ENCODE results near the gene ZBTB40.

ZBTB40 gene

DNA sequence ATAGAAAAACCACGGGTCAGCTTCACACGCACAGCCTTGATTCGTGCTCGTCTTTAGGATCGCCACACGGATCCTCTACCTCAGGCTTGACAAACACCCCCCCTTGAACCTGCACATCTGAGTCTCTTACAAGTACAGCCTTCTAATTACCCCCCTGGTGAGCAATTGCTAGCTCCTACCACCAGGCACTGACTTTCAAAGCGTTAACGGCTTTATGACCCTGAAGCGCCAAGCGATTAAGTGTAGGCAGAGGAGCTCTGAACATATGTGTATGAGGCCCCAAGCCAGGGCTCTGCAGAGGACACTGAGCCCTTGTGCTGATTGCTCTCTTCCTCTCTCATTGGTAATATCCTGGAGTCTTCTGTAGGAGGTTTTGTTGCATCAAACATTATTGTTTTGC lies 55.9 kb downstream of the ZBTB40 start:
- no peak for DNase-seq

GRCh38 chr1:22508329-22508728 lies 56.7 kb downstream of the ZBTB40 start:
- no peak for DNase-seq

DNA sequence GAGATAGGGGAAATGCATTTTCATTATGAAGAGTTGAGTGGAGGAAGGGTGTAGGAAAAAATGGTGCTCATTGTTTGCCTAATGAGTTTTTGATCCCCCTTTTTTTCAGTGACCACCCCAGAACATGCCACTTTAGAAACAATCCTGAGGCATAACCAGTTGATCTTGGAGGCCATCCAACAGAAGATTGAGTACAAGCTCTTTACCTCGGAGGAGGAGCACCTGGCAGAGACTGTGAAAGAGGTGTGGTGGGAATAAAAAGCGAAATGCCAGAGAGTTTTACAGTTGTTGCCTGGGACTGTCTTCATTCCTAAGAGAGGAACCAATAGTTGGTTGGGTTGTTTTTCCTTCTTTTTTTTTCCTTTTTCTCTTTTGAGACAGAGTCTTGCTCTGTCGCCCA lies 57.3 kb downstream of the ZBTB40 start:
- no peak for DNase-seq

GRCh38 chr1:22509815-22510214 lies 58.2 kb downstream of the ZBTB40 start:
- DNase-seq: no peak

GRCh38 chr1:22512873-22513272 lies 61.2 kb downstream of the ZBTB40 start:
- no peak for DNase-seq

DNA sequence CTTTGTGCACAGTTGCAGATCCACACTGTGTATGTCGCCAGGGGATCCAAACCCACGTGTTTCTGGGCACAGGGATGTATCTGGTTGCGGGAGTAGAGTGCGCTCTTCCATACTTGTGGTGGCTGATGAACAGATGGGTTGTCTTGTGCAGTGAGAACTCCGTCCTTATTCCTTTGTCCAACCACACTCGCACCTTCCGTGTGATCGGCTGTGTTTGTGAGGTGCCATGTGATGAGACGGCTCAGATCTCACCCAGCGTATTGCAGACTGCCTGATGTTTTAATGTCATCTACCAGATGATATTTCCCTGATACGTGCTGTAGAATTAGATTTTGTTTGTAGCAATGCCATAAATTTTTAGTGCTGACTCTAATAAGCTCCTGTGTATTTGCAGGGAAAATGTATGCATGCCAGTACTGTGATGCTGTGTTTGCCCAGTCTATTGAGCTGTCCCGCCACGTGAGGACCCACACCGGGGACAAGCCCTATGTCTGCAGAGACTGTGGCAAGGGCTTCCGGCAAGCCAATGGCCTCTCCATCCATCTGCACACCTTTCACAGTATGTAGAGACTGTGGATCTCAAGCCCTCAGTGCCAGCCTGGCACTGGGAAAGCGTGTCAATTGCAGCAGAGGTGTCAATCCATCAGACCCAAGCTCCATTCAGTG lies 65.4 kb downstream of the ZBTB40 start:
- DNase-seq: no peak

- no peak for DNase-seq
These were observed 66.3 kb downstream of the ZBTB40 start for GRCh38 chr1:22517956-22518355.

- DNase-seq: no peak
These were observed 66.7 kb downstream of the ZBTB40 start for GRCh38 chr1:22518379-22518778.

- DNase-seq: no peak
These were observed 69.2 kb downstream of the ZBTB40 start for GRCh38 chr1:22520871-22521270.

DNA sequence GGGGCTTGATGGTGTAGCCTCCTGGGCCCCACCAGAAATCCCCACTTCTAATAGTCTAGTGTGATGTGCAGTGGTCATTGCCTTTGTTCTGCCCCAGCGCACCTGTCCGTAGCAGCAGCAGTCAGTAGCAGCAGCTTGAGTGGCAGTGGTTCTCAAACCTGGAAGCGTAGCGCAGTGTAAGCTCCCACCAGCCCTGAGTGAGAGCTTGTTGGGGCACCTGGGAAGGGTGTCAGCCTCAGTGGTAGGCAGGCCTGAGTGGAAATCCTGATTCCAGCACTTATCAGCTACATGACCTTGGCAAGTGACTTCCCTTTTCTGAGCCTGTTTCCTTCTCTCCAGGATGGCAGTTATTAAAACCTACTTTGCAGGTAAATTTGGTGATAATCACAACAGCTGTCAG lies 70.0 kb downstream of the ZBTB40 start:
- DNase-seq: no peak

GRCh38 chr1:22522221-22522743 lies 70.6 kb downstream of the ZBTB40 start:
- no peak for DNase-seq

GRCh38 chr1:22524481-22524880 lies 72.8 kb downstream of the ZBTB40 start:
- no peak for DNase-seq

DNA sequence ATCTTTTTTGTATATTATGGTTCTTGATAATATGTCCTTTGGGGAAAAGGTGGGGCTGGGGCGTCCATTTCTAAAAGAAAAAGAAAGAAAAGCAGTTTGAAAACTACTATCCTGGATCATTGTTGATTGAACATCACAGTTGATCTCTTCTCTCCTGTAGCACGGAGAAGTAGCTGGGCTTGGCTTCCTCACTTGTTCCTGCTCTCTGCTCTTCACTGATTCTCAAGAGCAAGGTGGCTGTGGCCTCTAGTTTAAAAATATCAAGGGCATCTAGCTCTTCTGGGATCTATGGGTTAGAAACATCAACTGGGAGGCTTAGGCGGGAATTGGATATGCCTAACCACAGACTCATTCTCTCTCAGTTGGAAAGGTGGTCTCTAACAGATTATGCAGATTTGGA lies 73.6 kb downstream of the ZBTB40 start:
- DNase-seq: no peak

GRCh38 chr1:22525646-22526045 lies 74.0 kb downstream of the ZBTB40 start:
- DNase-seq: no peak

DNA sequence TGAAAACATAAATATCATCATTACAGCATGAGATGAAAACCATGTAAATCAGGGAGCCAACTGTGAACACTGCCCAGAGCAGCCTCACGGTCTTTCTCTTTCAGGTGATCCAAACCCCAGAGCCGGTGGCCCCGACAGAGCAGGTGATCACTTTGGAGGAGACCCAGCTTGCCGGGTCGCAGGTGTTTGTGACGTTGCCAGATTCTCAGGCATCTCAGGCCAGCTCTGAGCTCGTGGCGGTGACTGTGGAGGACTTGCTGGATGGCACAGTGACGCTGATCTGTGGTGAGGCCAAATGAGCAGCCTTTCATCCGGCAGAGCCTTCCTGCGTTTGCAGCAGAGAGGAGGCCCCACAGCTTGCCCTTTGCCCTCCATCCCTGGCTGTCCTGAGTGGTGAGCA lies 74.4 kb downstream of the ZBTB40 start:
- DNase-seq: no peak

DNA sequence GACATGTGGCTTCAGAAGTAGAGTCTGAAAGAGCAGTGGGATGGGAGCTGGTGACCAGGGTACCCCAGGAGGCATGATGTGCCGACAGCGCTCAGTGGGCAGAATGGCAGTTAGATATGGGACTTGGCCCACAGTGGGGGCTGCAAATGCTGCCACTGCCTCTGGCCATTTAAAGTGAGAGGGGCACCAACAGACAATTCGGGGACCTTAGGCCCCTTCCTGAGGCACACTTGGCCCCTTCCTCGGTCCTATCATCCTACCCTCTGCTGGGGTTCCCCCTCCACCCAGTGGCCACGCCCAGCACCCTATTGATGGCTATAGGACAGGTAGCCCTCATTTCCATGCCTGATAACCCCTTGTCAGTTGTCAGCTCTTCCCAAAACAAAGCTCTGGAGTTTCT lies 75.0 kb downstream of the ZBTB40 start:
- no peak for DNase-seq

GRCh38 chr1:22527122-22527521 lies 75.5 kb downstream of the ZBTB40 start:
- DNase-seq: no peak

- no peak for DNase-seq
These were observed 76.1 kb downstream of the ZBTB40 start for GRCh38 chr1:22527555-22528296.

DNA sequence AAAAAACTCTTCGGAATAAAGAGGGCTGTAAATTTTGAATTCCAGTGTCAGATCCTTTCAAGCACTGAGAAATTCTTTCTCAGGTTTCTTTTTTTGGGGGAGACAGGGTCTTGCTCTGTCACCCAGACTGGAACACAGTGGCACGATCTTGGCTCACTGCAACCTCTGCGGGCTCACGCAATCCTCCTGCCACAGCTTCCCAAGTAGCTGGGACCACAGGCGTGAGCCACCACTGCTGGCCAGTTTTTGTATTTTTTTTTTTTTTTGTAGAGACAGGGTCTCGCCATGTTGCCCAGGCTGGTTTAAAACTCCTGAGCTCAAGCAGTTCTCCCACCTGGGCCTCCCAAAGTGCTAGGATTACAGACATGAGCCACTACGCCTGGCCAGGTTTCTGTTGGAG lies 76.8 kb downstream of the ZBTB40 start:
- DNase-seq: no peak

GRCh38 chr1:22529901-22530621 lies 78.4 kb downstream of the ZBTB40 start:
- DNase-seq: no peak

GRCh38 chr1:22530715-22531114 lies 79.1 kb downstream of the ZBTB40 start:
- no peak for DNase-seq

GRCh38 chr1:22531251-22531650 lies 79.6 kb downstream of the ZBTB40 start:
- no peak for DNase-seq

DNA sequence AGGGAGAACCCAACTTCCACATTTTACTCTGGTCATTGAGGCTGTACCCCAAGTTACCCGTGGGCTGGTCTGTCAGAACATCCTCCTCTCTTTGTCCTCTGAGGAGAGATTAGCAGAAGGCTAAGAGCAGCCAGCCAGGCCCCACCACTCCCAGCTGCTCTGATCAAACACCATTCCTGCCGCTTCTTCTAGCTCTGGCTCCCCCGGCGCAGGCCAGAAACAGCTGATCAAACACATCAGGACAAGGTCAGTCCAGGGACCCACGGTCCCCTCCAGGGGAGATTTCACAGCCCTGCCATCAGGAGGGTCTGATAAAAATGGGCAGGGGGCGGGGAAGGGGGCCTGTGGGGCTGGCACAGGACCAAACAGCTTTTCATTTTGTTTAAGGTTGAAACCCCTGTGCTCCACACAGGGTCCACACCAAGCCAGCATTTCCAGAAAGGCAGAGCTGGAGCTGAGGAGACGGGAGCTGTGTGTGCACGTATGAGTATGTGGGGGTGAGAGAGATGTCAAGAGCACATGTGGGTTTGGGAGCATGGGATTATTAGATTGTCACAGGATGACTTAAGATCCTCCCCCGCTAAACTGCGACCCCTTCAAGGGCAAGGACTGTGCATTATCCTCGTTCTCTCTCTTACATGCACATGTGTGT lies 81.7 kb downstream of the ZBTB40 start:
- DNase-seq: no peak
